ENCODE data around the gene GPBAR1.

Gene GPBAR1

DNA sequence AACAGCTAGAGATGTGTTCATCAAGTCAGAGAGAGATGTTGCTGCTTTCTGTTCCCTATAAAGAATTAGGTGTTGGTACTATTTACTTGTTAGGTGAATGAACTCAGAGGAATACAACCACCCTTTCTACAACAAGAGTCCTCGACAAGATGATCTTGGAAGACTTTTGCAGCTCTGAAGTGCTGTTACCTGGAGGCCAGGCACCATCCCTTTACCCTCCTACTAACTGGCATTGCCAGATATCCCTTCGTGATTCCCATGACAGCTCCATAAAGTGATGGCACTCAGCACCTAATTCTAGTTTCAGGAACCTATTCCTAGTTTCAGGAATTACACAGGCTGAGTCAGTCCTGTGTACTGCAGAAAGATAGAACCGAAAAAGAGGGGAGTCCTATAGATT is 33.9 kb upstream of the GPBAR1 start:
- DNase-seq (ENCODE audit: insufficient read length) (no peak), FAIRE-seq (no peak)
- TF ChIP-seq TAF1 (IDR thresholded peaks at IDR 0.05; ENCODE audit: borderline replicate concordance, low read depth, low read length): no peak
- 0 out of 2 replicates have a peak, but pooled peaks have one; percentile 51 for TF ChIP-seq POLR2AphosphoS5 (IDR thresholded peaks at IDR 0.05; ENCODE audit: low read depth, low read length)
- TF ChIP-seq POLR2A (IDR thresholded peaks at IDR 0.05; ENCODE audit: low read depth, low read length): peak; percentile 33; the same call in 1 of the 2 replicates

DNA sequence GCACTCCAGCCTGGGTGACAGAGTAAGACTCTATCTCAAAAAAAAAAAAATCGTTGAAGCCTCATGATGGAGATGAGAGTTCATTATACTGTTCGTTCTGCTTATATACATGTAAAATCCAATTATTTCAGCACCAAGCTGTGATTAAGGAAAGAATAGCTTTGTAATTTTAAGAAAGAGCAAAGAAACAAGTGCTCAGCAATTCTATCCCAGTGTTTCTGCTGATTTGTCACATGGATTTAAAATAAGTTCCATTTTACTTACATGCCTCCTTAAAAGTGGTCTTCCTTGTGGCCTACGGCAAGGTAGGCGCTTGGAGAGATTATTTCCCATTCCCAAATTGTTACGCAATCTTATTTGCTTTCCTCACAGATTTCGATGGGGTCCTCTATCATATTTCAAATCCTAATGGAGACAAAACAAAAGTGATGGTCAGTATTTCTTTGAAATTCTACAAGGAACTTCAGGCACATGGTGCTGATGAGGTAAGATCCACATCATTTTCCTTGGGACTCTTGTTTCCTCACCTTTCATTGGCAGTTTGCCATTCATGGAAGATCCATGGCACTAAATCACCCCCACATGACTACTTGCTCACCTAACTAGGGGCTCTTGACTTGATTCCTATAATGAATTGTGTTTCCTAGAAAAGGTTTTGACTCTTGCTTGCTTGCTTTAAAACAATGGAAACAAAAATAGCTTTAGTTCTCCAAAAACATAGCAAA is 32.3 kb upstream of the GPBAR1 start:
- FAIRE-seq (no peak), DNase-seq (ENCODE audit: insufficient read length) (no peak)
- no peak; the same call in 1 of the 2 replicates for TF ChIP-seq POLR2AphosphoS5 (IDR thresholded peaks at IDR 0.05; ENCODE audit: low read depth, low read length)
- no peak for TF ChIP-seq TAF1 (IDR thresholded peaks at IDR 0.05; ENCODE audit: borderline replicate concordance, low read depth, low read length)
- TF ChIP-seq POLR2A (IDR thresholded peaks at IDR 0.05; ENCODE audit: low read depth, low read length): no peak

DNA sequence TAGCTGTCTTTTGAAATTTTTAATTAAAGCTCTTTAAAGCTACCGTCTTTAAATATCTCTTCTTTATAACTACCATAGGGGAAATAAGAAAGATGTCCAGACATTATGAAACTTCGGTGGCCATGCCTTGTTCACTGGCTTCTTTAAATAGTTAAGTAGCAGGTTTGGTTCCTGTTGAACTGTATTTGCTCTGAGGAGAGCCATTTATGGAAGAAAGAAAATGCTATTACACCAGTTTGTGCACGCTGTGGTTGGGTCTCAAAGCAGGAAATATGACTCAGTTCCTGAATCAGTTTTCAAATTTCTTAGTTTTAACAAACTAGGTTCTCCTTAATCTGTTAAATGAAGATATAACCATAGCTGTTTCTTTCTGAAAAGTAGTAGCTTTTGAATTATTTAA is 31.6 kb upstream of the GPBAR1 start:
- DNase-seq (ENCODE audit: insufficient read length) (peak; percentile 34), FAIRE-seq (peak; percentile 86)
- TF ChIP-seq POLR2A (IDR thresholded peaks at IDR 0.05; ENCODE audit: low read depth, low read length): no peak
- TF ChIP-seq TAF1 (IDR thresholded peaks at IDR 0.05; ENCODE audit: borderline replicate concordance, low read depth, low read length): no peak
- no peak for TF ChIP-seq POLR2AphosphoS5 (IDR thresholded peaks at IDR 0.05; ENCODE audit: low read depth, low read length)

DNA sequence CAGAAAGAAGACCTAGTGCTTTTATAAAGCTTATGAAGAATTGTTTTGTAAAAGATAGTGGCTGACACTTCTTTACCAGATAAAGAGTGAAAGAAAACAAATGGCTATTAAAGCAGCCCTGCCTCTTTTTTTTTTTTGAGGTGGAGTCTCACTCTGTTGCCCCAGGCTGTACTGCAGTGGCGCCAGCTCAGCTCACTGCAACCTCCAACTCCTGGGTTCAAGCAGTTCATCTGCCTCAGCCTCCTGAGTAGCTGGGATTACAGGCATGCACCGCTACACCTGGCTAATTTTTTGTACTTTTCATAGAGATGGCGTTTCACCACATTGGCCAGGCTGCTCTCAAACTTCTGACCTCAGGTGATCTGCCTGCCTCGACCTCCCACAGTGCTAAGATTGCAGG is 31.0 kb upstream of the GPBAR1 start:
- no peak for DNase-seq (ENCODE audit: insufficient read length)
- TF ChIP-seq POLR2AphosphoS5 (IDR thresholded peaks at IDR 0.05; ENCODE audit: low read depth, low read length) (peak; percentile 57; the same call in 1 of the 2 replicates), TAF1 (IDR thresholded peaks at IDR 0.05; ENCODE audit: borderline replicate concordance, low read depth, low read length) (no peak)

DNA sequence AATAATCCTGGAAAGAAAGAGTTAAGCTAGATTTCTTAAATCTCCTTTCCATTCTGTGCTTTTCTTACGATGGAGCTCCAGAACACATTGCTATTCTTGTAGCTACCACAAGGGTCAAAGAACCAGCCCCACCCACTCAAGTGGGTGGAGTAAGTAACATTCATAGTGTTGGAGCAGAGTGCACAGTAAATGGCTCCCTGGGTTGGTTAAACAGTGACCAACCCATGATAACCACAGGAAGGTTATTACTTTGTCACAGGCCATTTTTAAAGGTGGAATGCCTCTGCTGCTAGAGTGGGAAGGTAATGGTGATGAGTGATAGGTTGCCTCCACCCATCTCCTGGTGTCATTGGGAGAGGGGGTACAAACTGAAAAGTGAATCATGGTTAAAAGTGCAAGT is 29.9 kb upstream of the GPBAR1 start:
- DNase-seq (ENCODE audit: insufficient read length) (no peak), FAIRE-seq (no peak)
- no peak for TF ChIP-seq POLR2AphosphoS5 (IDR thresholded peaks at IDR 0.05; ENCODE audit: low read depth, low read length)
- no peak for TF ChIP-seq POLR2A (IDR thresholded peaks at IDR 0.05; ENCODE audit: low read depth, low read length)
- TF ChIP-seq TAF1 (IDR thresholded peaks at IDR 0.05; ENCODE audit: borderline replicate concordance, low read depth, low read length): no peak

More for the DNA sequence above, 31.0 kb upstream of the GPBAR1 start:
- no peak for FAIRE-seq

DNA sequence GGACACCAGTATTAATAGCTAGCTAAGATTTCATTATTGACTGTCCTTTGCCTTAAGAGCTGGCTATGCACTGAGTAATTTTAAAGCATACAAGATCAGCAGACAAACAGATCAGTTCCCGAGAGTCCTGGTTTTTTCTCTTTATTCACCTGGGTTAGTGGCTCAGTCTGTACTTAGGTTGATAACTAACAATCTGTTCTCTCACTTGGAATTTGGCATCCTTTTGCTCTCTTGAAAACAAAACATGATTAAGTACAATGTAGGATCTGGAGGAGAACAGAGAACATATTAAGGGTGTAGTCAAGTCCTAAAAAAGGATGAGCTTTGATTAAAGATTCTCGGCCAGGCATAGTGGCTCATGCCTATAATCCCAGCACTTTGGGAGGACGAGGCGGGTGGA is 27.3 kb upstream of the GPBAR1 start:
- FAIRE-seq (no peak), DNase-seq (ENCODE audit: insufficient read length) (no peak)
- no peak for TF ChIP-seq POLR2AphosphoS5 (IDR thresholded peaks at IDR 0.05; ENCODE audit: low read depth, low read length)
- no peak for TF ChIP-seq POLR2A (IDR thresholded peaks at IDR 0.05; ENCODE audit: low read depth, low read length)
- no peak for TF ChIP-seq TAF1 (IDR thresholded peaks at IDR 0.05; ENCODE audit: borderline replicate concordance, low read depth, low read length)

DNA sequence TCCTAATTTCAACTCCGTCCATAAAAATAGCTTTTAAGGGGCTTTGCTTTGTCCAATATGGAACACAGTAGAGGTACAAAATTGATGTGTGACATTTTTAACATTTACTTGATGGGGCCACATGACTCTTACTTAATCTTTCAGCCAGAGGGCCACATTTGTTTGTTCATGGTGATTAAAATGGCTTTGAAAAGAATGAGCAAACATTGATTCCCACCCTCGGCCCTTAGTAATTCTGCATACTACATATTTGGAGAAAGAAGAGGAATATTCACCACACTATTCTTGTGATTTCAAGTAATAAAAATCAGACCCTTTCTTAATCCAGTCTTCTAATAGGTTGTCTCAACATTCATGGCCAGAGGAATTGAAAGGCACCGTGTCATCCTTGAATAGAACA is 26.3 kb upstream of the GPBAR1 start:
- DNase-seq (ENCODE audit: insufficient read length) (no peak), FAIRE-seq (no peak)
- TF ChIP-seq TAF1 (IDR thresholded peaks at IDR 0.05; ENCODE audit: borderline replicate concordance, low read depth, low read length) (no peak), POLR2AphosphoS5 (IDR thresholded peaks at IDR 0.05; ENCODE audit: low read depth, low read length) (no peak), POLR2A (IDR thresholded peaks at IDR 0.05; ENCODE audit: low read depth, low read length) (no peak)

DNA sequence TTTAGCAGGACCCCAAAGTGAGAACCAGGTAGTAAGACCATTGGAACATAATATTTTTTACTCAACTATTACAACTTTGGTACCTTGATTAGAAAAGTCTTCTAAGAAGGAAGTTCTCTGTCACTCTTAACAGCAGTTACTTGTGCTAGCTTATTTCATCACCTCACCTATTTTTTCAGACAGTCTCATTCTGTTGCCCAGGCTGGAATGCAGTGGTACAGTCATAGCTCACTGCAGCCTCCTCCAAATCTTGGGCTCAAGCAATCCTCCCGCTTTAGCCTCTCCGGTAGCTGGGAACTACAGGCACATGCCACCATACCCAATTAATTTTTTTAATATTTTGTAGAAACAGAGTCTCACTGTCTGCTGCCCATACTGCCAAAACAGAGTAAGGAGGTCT is 25.8 kb upstream of the GPBAR1 start:
- TF ChIP-seq TAF1 (IDR thresholded peaks at IDR 0.05; ENCODE audit: borderline replicate concordance, low read depth, low read length): no peak
- TF ChIP-seq POLR2A (IDR thresholded peaks at IDR 0.05; ENCODE audit: low read depth, low read length): no peak
- TF ChIP-seq POLR2AphosphoS5 (IDR thresholded peaks at IDR 0.05; ENCODE audit: low read depth, low read length): no peak
- no peak for DNase-seq (ENCODE audit: insufficient read length)
- no peak for FAIRE-seq

DNA sequence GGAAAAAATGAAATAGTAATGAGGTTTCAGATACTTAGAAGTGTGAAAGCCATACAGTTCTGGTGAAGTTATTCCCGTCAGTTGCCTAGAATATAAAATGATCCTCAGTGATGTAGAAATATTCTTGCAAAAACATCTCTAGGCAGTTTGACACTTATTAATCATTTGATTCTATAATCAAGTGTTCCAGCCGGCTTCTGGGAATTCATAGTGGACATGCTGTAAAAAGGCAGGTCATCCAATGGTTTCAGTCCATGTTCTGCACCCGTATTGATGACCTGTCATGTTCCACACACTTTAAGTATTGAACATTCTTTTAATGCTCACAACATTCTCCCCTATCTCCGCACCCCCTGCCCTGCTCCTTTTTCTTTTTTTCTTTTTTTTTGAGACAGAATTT is 24.0 kb upstream of the GPBAR1 start:
- no peak for FAIRE-seq
- TF ChIP-seq TAF1 (IDR thresholded peaks at IDR 0.05; ENCODE audit: borderline replicate concordance, low read depth, low read length): no peak
- TF ChIP-seq POLR2A (IDR thresholded peaks at IDR 0.05; ENCODE audit: low read depth, low read length): peak; percentile 25; the same call in 1 of the 2 replicates
- TF ChIP-seq POLR2AphosphoS5 (IDR thresholded peaks at IDR 0.05; ENCODE audit: low read depth, low read length): peak; percentile 54; the same call in 1 of the 2 replicates
- DNase-seq (ENCODE audit: insufficient read length): no peak

DNA sequence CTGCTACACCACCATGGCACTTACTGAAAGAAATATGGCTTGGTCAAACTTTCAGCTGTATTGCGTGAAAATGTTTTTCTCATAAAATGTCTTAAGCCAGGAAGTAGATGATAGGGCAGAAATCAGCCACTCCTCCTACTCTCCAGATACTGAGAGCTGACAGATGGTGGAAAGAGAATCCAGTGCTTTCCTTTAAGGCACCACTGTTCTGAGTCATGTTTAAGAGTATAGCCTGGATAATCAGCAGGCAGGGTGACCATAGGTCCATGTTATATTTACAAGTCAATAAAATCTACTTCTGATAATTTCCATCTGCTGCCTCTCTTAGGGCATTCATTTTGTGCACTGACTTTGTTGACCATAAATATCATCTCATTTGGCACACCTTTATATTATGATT is 21.9 kb upstream of the GPBAR1 start:
- 0 out of 2 replicates have a peak, but pooled peaks have one; percentile 2 for TF ChIP-seq POLR2AphosphoS5 (IDR thresholded peaks at IDR 0.05; ENCODE audit: low read depth, low read length)
- no peak for TF ChIP-seq TAF1 (IDR thresholded peaks at IDR 0.05; ENCODE audit: borderline replicate concordance, low read depth, low read length)
- TF ChIP-seq POLR2A (IDR thresholded peaks at IDR 0.05; ENCODE audit: low read depth, low read length): peak; percentile 41; the same call in 1 of the 2 replicates
- FAIRE-seq (no peak), DNase-seq (ENCODE audit: insufficient read length) (no peak)

DNA sequence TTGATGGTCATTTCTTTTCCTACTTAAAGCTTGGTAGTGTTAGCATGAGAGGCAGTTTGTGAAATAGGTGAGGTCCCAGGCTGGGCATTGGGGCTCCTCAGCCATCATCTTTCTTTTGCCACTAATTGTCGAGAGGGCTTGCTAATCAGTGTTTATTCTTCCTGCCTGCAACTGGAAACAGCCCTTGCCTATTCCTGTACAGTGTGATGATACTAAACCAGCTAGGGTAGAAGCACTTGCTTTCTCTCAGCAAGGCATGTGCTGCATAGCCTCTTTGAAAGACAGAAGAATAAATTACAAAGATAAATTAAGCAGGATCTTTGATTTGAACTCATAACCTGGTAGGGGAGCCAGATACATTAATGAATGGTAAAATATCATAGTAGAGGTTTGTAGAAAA is 16.6 kb upstream of the GPBAR1 start:
- no peak for DNase-seq (ENCODE audit: insufficient read length)
- TF ChIP-seq TAF1 (IDR thresholded peaks at IDR 0.05; ENCODE audit: borderline replicate concordance, low read depth, low read length) (no peak), POLR2A (IDR thresholded peaks at IDR 0.05; ENCODE audit: low read depth, low read length) (peak; percentile 27; the same call in 1 of the 2 replicates), POLR2AphosphoS5 (IDR thresholded peaks at IDR 0.05; ENCODE audit: low read depth, low read length) (no peak)
- no peak for FAIRE-seq

DNA sequence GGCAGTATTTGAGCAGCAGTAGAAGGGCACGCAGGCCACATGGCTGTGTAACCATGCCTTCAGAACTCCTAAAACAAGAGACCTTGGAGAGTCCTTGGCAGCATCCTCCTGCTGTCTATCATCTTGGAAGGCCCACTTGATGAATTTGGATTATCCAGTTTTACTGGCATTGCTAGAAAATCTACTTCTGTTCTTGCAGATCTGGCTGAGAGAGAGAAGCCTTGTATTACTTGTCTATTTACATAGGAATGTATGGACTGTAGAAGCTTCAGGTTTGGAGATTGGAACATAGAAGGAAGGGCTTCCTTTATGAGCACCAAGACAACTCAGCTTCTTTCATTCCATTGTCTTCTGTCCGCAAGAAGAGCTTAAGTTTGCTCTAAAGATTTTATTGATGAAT is 16.1 kb upstream of the GPBAR1 start:
- TF ChIP-seq POLR2AphosphoS5 (IDR thresholded peaks at IDR 0.05; ENCODE audit: low read depth, low read length): 0 out of 2 replicates have a peak, but pooled peaks have one; percentile 33
- TF ChIP-seq TAF1 (IDR thresholded peaks at IDR 0.05; ENCODE audit: borderline replicate concordance, low read depth, low read length): no peak
- TF ChIP-seq POLR2A (IDR thresholded peaks at IDR 0.05; ENCODE audit: low read depth, low read length): no peak; the same call in 1 of the 2 replicates
- no peak for FAIRE-seq
- DNase-seq (ENCODE audit: insufficient read length): no peak

Data from GM12892 (cell line).